ENCODE measurements around the gene CACNA2D1. TPM values are rescaled to one million over a fixed set of nuclear protein-coding genes. Genes with fewer than 3 reads are reported as not detected.
A peak's percentile ranks its signal among the peaks of the same experiment; 100 is the strongest.

The CACNA2D1 gene
- total RNA-seq, 2 experiments from 2014 or later = not detected

GRCh38 chr7:82049442-82049841, 394.1 kb downstream of the CACNA2D1 start:
- Mint-ChIP-seq H3K9me3 (no peaks in the 10 kb centered on the region), H3K27me3 (no peaks in the 10 kb centered on the region), H3K36me3 (ENCODE audit: low read depth) (no peaks in the 10 kb centered on the region), H3K4me1 (ENCODE audit: low read depth) (no peaks in the 10 kb centered on the region), H3K4me3 (no peak overlapping the region), H3K27ac (no peak overlapping the region)
- DNase-seq (no peak), ATAC-seq (no peak)
- intact Hi-C loops (cut with micrococcal nuclease) = loop anchor here (10.0 kb wide), 2 partner anchors 525 to 675 kb away; no protein-coding TSS in a partner anchor
- TF ChIP-seq CTCF (IDR thresholded peaks at IDR 0.05) = no peak
- POLR2A ChIA-PET = no interaction called here
- CTCF ChIA-PET = no interaction called here

- intact Hi-C loops (cut with micrococcal nuclease) = loop anchor here (10.0 kb wide), 2 partner anchors 530 to 680 kb away; no protein-coding TSS in a partner anchor
- Mint-ChIP-seq H3K4me1 (ENCODE audit: low read depth) (no peaks in the 10 kb centered on the region), H3K27me3 (peaks cover 2% of the 10 kb centered on the region), H3K36me3 (ENCODE audit: low read depth) (no peaks in the 10 kb centered on the region), H3K9me3 (no peaks in the 10 kb centered on the region), H3K27ac (no peak overlapping the region), H3K4me3 (no peak overlapping the region)
- ChIA-PET CTCF (interaction anchor here (0.5 to 4.2 kb wide), 5 partner anchors 14 to 561 kb away, joined by 3 to 19 read pairs (median 3); no protein-coding TSS in a partner anchor), POLR2A (no interaction called here)
- DNase-seq (peak; percentile 37), ATAC-seq (no peak)
- TF ChIP-seq CTCF (IDR thresholded peaks at IDR 0.05) = peak; percentile 69
Measured at GRCh38 chr7:82044497-82045080, 399.0 kb downstream of the CACNA2D1 start.

- ChIA-PET POLR2A (no interaction called here), CTCF (no interaction called here)
- H3K27me3 Mint-ChIP-seq = peaks cover 2% of the 10 kb centered on the region
- no peak overlapping the region for H3K27ac Mint-ChIP-seq
- no peaks in the 10 kb centered on the region for H3K4me1 Mint-ChIP-seq (ENCODE audit: low read depth)
- intact Hi-C loops (cut with micrococcal nuclease) = loop anchor here (10.0 kb wide), 2 partner anchors 535 to 685 kb away; no protein-coding TSS in a partner anchor
- no peak overlapping the region for H3K4me3 Mint-ChIP-seq
- TF ChIP-seq CTCF (IDR thresholded peaks at IDR 0.05) = no peak
- ATAC-seq (no peak), DNase-seq (no peak)
- no peaks in the 10 kb centered on the region for H3K36me3 Mint-ChIP-seq (ENCODE audit: low read depth)
- no peaks in the 10 kb centered on the region for H3K9me3 Mint-ChIP-seq
Measured at GRCh38 chr7:82039621-82040020, 404.0 kb downstream of the CACNA2D1 start.

GRCh38 chr7:82036146-82036886, 407.3 kb downstream of the CACNA2D1 start:
- no peak overlapping the region for H3K27ac Mint-ChIP-seq
- POLR2A ChIA-PET = no interaction called here

More at GRCh38 chr7:82036146-82036886, 407.3 kb downstream of the CACNA2D1 start:
- Mint-ChIP-seq H3K4me1 (ENCODE audit: low read depth) (no peaks in the 10 kb centered on the region), H3K36me3 (ENCODE audit: low read depth) (no peaks in the 10 kb centered on the region), H3K9me3 (no peaks in the 10 kb centered on the region), H3K27me3 (no peaks in the 10 kb centered on the region), H3K4me3 (no peak overlapping the region)
- no peak for TF ChIP-seq CTCF (IDR thresholded peaks at IDR 0.05)
- ATAC-seq = no peak
- no peak for DNase-seq
- CTCF ChIA-PET = no interaction called here
- intact Hi-C loops (cut with micrococcal nuclease) = no loop called here
